ENCODE data around the gene MBD3L2.

DNA sequence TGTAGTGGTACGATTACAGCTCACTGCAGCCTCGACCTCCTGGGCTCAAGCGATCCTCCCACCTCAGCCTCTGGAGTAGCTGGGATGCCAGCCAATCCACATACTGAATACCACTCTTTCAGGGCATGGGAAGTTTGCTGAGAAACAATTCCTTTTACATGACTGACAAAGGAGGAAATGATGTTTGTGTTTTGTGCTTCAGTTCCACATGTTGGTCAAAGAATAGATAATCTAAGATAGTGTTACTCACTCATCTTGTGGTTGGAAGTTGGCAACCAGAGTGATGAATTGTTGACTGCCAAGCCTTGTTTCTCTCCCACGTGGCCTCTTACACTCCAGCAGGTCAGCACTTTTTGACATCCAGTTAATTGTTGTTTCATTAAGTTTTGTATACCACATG lies 35.4 kb upstream of the MBD3L2 start:
- TF ChIP-seq, protein P1, sequence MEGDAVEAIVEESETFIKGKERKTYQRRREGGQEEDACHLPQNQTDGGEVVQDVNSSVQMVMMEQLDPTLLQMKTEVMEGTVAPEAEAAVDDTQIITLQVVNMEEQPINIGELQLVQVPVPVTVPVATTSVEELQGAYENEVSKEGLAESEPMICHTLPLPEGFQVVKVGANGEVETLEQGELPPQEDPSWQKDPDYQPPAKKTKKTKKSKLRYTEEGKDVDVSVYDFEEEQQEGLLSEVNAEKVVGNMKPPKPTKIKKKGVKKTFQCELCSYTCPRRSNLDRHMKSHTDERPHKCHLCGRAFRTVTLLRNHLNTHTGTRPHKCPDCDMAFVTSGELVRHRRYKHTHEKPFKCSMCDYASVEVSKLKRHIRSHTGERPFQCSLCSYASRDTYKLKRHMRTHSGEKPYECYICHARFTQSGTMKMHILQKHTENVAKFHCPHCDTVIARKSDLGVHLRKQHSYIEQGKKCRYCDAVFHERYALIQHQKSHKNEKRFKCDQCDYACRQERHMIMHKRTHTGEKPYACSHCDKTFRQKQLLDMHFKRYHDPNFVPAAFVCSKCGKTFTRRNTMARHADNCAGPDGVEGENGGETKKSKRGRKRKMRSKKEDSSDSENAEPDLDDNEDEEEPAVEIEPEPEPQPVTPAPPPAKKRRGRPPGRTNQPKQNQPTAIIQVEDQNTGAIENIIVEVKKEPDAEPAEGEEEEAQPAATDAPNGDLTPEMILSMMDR (conservative IDR thresholded peaks at IDR 0.05; ENCODE audit: low read length): no peak
- TF ChIP-seq EZH2phosphoT487 (IDR thresholded peaks at IDR 0.05; ENCODE audit: borderline replicate concordance): no peak

All from Loucy (cell line).